ENCODE data around the gene STYX.

- TF ChIP-seq POLR2A (IDR thresholded peaks at IDR 0.05; ENCODE audit: low read depth, low read length), result no peak
- no peak for TF ChIP-seq POLR2AphosphoS5 (IDR thresholded peaks at IDR 0.05; ENCODE audit: low read depth, low read length)
- no peak for TF ChIP-seq TAF1 (IDR thresholded peaks at IDR 0.05; ENCODE audit: low read depth, low read length)
- TF ChIP-seq SPI1 (IDR thresholded peaks at IDR 0.05; ENCODE audit: low read depth, low read length), result no peak
- no peak for TF ChIP-seq PAX5 (IDR thresholded peaks at IDR 0.05; ENCODE audit: insufficient read depth, low read length, severe bottlenecking)
- no peak for TF ChIP-seq POU2F2 (IDR thresholded peaks at IDR 0.05; ENCODE audit: low read depth, low read length)
Measured at GRCh38 chr14:52790756-52791222, 60.8 kb downstream of the STYX start.
